ENCODE measurements around the gene ENTREP3. TPM values are rescaled to one million over a fixed set of nuclear protein-coding genes. Genes with fewer than 3 reads are reported as not detected.

The ENTREP3 gene
- total RNA-seq, 4 donors from 2014 or later = 7.9 to 22.3 (median 18.8) TPM

DNA sequence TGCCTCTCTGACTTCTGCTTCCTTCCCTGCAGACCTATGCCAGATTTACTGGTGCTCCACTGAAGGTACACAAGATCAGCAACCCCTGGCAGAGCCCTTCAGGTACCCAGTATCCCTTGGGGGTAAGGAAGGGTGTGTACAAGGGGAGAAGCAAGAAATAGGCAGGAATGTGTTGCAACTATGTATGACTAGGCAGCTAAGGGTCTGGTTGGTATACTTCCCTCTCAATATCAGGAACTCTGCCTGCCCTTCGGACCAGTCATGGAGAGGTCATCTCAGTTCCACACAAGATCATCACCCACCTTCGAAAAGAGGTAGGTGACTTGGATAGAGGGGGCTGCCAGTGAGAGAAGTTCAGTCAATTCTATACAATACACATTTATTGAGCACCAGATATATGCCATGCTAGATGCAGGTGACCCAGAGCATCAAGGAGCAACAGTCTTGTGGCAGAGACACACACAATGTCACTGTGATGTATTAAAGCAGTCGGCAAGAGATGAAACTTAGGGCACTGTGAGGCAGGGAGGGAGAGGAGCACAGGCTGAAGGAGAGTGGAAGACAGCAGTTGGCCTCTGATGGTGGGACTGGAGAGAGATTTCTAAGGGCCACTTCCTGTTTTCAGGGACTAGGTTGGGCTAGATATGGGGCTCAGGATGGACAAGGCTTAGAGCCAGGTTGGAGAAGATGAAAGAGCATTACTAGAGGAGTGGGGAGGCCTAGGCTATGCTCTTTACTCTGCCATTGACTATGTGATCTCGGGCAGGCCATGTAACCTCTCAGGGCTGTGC, 44.8 kb downstream of the ENTREP3 start:
- H3K27me3 ChIP-seq = no peaks in the 10 kb centered on the region
- intact Hi-C loops (cut with DNase I; ENCODE audit: low total_unique reads) (no loop called here), in situ Hi-C loops (cut with MboI; ENCODE audit: low sequenced_read_pairs in 4 of 4) (no loop called here)
- no peak overlapping the region for H3K27ac ChIP-seq
- ATAC-seq = no peak
- H3K9me3 ChIP-seq = no peaks in the 10 kb centered on the region
- H3K36me3 ChIP-seq = peaks cover 0 to 4% of the 10 kb centered on the region in 2 donors
- no peak for DNase-seq
- H3K4me3 ChIP-seq = no peak overlapping the region
- TF ChIP-seq CTCF (IDR thresholded peaks at IDR 0.05 in 4 of 5, conservative IDR thresholded peaks at IDR 0.05 in 1 of 5) = no peak
- H3K4me1 ChIP-seq = peaks cover 16 to 28% of the 10 kb centered on the region in 2 donors

GRCh38 chr1:155209312-155209721, 46.0 kb downstream of the ENTREP3 start:
- peaks cover 0 to 4% of the 10 kb centered on the region in 2 donors for H3K36me3 ChIP-seq
- DNase-seq = no peak
- ATAC-seq = peak; percentile 1 to 6
- H3K27ac ChIP-seq = peak overlapping the region; percentile 93 to 99 (median 96)
- H3K27me3 ChIP-seq = no peaks in the 10 kb centered on the region
- intact Hi-C loops (cut with DNase I; ENCODE audit: low total_unique reads) = loop anchor here (5.0 kb wide), 2 partner anchors 33 to 98 kb away; partner anchors contain the start of gene FDPS
- peak overlapping the region; percentile 88 to 95 (median 90) for H3K4me3 ChIP-seq
- peaks cover 16 to 28% of the 10 kb centered on the region in 2 donors for H3K4me1 ChIP-seq
- H3K9me3 ChIP-seq = no peaks in the 10 kb centered on the region
- in situ Hi-C loops (cut with MboI; ENCODE audit: low sequenced_read_pairs in 4 of 4) = no loop called here
- no peak for TF ChIP-seq POLR2A (IDR thresholded peaks at IDR 0.05)
- TF ChIP-seq CTCF (IDR thresholded peaks at IDR 0.05 in 4 of 5, conservative IDR thresholded peaks at IDR 0.05 in 1 of 5) = no peak

GRCh38 chr1:155208541-155209311, 46.6 kb downstream of the ENTREP3 start, which contains the start of gene MTX1:
Gene MTX1, plus strand, starts transcription at chr1:155208695. Its CDS starts 110 bp downstream, at chr1:155208805.
- ATAC-seq (peak; percentile 82 to 84), DNase-seq (peak; percentile 78 to 79)
- H3K27ac ChIP-seq = peak within 1 kb of the TSS; percentile 93 to 99 (median 96)
- H3K9me3 ChIP-seq = no peaks in the 10 kb centered on the region
- peak within 1 kb of the TSS; percentile 88 to 95 (median 90) for H3K4me3 ChIP-seq
- H3K27me3 ChIP-seq = no peaks in the 10 kb centered on the region
- H3K36me3 ChIP-seq = peaks cover 0 to 4% of the 10 kb centered on the region in 2 donors
- intact Hi-C loops (cut with DNase I; ENCODE audit: low total_unique reads) (loop anchor here (5.0 kb wide), 2 partner anchors 34 to 99 kb away; partner anchors contain the start of gene FDPS), in situ Hi-C loops (cut with MboI; ENCODE audit: low sequenced_read_pairs in 4 of 4) (no loop called here)
- peaks cover 16 to 28% of the 10 kb centered on the region in 2 donors for H3K4me1 ChIP-seq
- peak; percentile 42 to 67 for TF ChIP-seq POLR2A (IDR thresholded peaks at IDR 0.05)
- peak in 1 of 5 experiments; percentile 4 for TF ChIP-seq CTCF (IDR thresholded peaks at IDR 0.05 in 4 of 5, conservative IDR thresholded peaks at IDR 0.05 in 1 of 5)

DNA sequence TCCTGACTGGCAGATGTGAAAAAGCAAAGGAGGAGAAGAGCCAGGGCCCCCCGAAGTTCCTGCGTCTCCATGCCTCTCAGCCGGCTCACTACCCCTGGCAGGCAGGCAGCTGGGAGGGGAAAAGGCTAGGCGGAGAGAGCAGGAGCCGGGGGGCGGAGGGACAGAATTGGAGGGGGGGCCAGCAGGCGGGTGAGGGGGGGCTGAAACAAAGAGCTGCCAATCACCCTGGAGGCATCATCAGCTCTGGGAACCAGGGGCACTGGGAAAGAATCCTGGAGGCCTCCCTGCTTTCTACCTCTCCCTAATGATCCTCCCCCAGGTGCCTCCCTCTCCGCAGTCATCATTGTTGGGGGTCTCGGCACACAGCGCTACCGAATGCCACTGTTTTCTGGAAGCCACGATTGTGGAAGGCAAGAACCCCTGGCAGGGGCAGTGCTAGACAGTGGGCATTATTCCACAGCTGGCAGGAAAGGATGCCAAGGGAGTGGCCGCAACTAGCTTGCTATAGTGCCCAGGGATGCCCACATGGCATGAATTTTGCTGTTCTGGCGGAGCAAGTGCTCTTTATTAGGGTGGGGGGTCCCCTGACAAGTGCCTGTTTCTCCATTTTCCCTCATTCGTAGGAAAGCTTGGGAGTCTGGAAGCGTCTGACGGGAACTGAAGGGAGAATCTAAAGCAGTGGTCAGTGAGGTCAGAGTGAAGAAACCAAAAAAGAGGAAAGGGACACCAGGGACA, 47.3 kb downstream of the ENTREP3 start, which contains the start of gene THBS3:
THBS3 (minus strand) TSS at position 92 of the 735 bp plus-strand sequence; CDS start at position 71, 21 bp downstream.
- no peaks in the 10 kb centered on the region for H3K27me3 ChIP-seq
- peaks cover 0 to 4% of the 10 kb centered on the region in 2 donors for H3K36me3 ChIP-seq
- peaks cover 16 to 28% of the 10 kb centered on the region in 2 donors for H3K4me1 ChIP-seq
- peak within 1 kb of the TSS; percentile 88 to 95 (median 90) for H3K4me3 ChIP-seq
- intact Hi-C loops (cut with DNase I; ENCODE audit: low total_unique reads) (loop anchor here (1.0 to 5.0 kb wide), 4 partner anchors 18 to 115 kb away; partner anchors contain the start of gene FDPS), in situ Hi-C loops (cut with MboI; ENCODE audit: low sequenced_read_pairs in 4 of 4) (no loop called here)
- H3K27ac ChIP-seq = peak within 1 kb of the TSS; percentile 93 to 99 (median 96)
- ATAC-seq (no peak), DNase-seq (no peak)
- no peaks in the 10 kb centered on the region for H3K9me3 ChIP-seq
- TF ChIP-seq POLR2A (IDR thresholded peaks at IDR 0.05) = no peak
- no peak for TF ChIP-seq CTCF (IDR thresholded peaks at IDR 0.05 in 4 of 5, conservative IDR thresholded peaks at IDR 0.05 in 1 of 5)
